OCI-LY7 (cell line): ENCODE measurements around the gene FAM20A. TPM values are rescaled to one million over a fixed set of nuclear protein-coding genes. Genes with fewer than 3 reads are reported as not detected.

ENCODE experiments used
- BruUV-seq: library from RNA; stranded (reverse); fragments of 400-500 nt; replicated peaks from 2 replicates; lab custom pipeline; 2021; lab: Mats Ljungman, UMichigan
- CTCF ChIA-PET: fragments of 300-600 bp; sonication (Branson Sonifier 250); formaldehyde crosslinking; loops from one replicate; lab custom pipeline; 2022; ENCODE audit warnings: antibody characterized with exemption; ENCODE audit not compliant: unreplicated experiment; lab: Charles Lee
- POLR2A ChIA-PET: fragments of 300-600 bp; sonication (Branson Sonifier 250); formaldehyde crosslinking; loops from one replicate; lab custom pipeline; 2022; ENCODE audit warnings: antibody characterized with exemption; lab: Charles Lee
- DNase-seq: peaks from one replicate; pipeline ENCODE4 v3.0.0-alpha.2; 2015; ENCODE audit warnings: low spot score
- H2AFZ ChIP-seq: fragments of 200-600 bp; sonication (generic), shearing (Covaris generic); 2 replicates; pipeline ENCODE4 v1.6.1; 2014; ENCODE audit warnings: mild to moderate bottlenecking, antibody characterized with exemption, low read length, moderate library complexity
- H3K27ac ChIP-seq: fragments of 200-600 bp; sonication (generic); 2 replicates; pipeline ENCODE4 v1.5.1; 2014; ENCODE audit warnings: mixed run types, low read depth, mild to moderate bottlenecking, moderate library complexity, low read length, inconsistent platforms; ENCODE audit not compliant: poor library complexity, severe bottlenecking
- H3K36me3 ChIP-seq: fragments of 200-600 bp; sonication (generic); 2 replicates; pipeline ENCODE4 v1.6.1; 2014; ENCODE audit warnings: mild to moderate bottlenecking, antibody characterized with exemption, low read length, moderate library complexity, mixed read lengths; ENCODE audit not compliant: insufficient read depth
- H3K4me1 ChIP-seq: fragments of 200-600 bp; sonication (generic); 2 replicates; pipeline ENCODE4 v1.5.1; 2014; ENCODE audit warnings: mild to moderate bottlenecking, low read length; ENCODE audit not compliant: insufficient read depth, poor library complexity, severe bottlenecking
- H3K4me2 ChIP-seq: fragments of 200-600 bp; sonication (generic); 2 replicates; pipeline ENCODE4 v1.6.1; 2014; ENCODE audit warnings: mild to moderate bottlenecking, low read length
- H3K4me3 ChIP-seq: fragments of 200-600 bp; sonication (generic); 2 replicates; pipeline ENCODE4 v1.5.1; 2014; ENCODE audit warnings: mild to moderate bottlenecking, low read depth, low read length; ENCODE audit not compliant: poor library complexity, severe bottlenecking
- H3K79me2 ChIP-seq: fragments of 200-600 bp; sonication (generic); 2 replicates; pipeline ENCODE4 v1.6.1; 2016; ENCODE audit warnings: low read depth, mild to moderate bottlenecking, low read length, moderate library complexity, mixed read lengths; ENCODE audit not compliant: insufficient read depth
- H3K9me2 ChIP-seq: fragments of 200-600 bp; sonication (generic); 2 replicates; pipeline ENCODE4 v1.6.1; 2016; ENCODE audit warnings: mild to moderate bottlenecking, low read length, mixed read lengths; ENCODE audit not compliant: insufficient read depth
- H3K9me3 ChIP-seq: fragments of 200-600 bp; sonication (generic); 2 replicates; pipeline ENCODE4 v1.6.1; 2014; ENCODE audit warnings: mild to moderate bottlenecking, mixed run types, low read length, mixed read lengths
- H4K20me1 ChIP-seq: fragments of 200-600 bp; sonication (generic); 2 replicates; pipeline ENCODE4 v1.6.1; 2014; ENCODE audit warnings: mild to moderate bottlenecking, antibody characterized with exemption, low read length, moderate library complexity, mixed read lengths; ENCODE audit not compliant: insufficient read depth
- CTCF ChIP-seq: fragments of 200-600 bp; sonication (generic); conservative IDR thresholded peaks from 2 replicates; pipeline ENCODE4 v1.5.1; 2014; ENCODE audit warnings: mild to moderate bottlenecking, antibody characterized with exemption, low read length, moderate library complexity, mixed read lengths
- EZH2phosphoT487 ChIP-seq: fragments of 200-600 bp; sonication (generic); IDR thresholded peaks from 2 replicates; pipeline ENCODE4 v1.6.1; 2018; ENCODE audit warnings: low read depth, borderline replicate concordance, mild to moderate bottlenecking, mixed run types, antibody characterized with exemption, low read length, moderate library complexity, mixed read lengths
- intact Hi-C: fragments of 100-400 bp; cut with micrococcal nuclease; formaldehyde crosslinking; loops from one replicate; pipeline ENCODE4 v1.10.0; 2022; ENCODE audit not compliant: unreplicated experiment
- total RNA-seq, 2 experiments: library from RNA; depleted of rRNA in 1 of 2; stranded (reverse); fragments of >200 nt in 1 of 2; shearing (Covaris generic) in 1 of 2; gene quantifications; 2 replicates each; pipeline ENCODE4 v1.2.3, GENCODE V29; 2014 to 2022

Gene FAM20A
- total RNA-seq, 2 experiments from 2014 or later: not detected

- Histone ChIP-seq H4K20me1 (no peaks in the 10 kb centered on the region), H3K9me3 (no peaks in the 10 kb centered on the region), H3K4me3 (no peak overlapping the region), H3K4me1 (no peaks in the 10 kb centered on the region), H3K27ac (no peak overlapping the region), H2AFZ (no peak overlapping the region), H3K4me2 (no peak overlapping the region), H3K79me2 (no peaks in the 10 kb centered on the region), H3K36me3 (no peaks in the 10 kb centered on the region), H3K9me2 (no peaks in the 10 kb centered on the region)
- no TSS peak for BruUV-seq
- ChIA-PET POLR2A (interaction anchor here (0.6 to 1.3 kb wide), 5 partner anchors 9 to 1131 kb away, joined by 3 to 5 read pairs (median 3); no protein-coding TSS in a partner anchor), CTCF (interaction anchor here (1.5 kb wide), 1 partner anchor 39 kb away, joined by 5 read pairs; no protein-coding TSS in a partner anchor)
- intact Hi-C loops: no loop called here
- no peak for DNase-seq
- no peak for TF ChIP-seq CTCF
- no peak for TF ChIP-seq EZH2phosphoT487
These were observed 22.9 kb downstream of the FAM20A start for GRCh38 chr17:68578236-68578635.

- TF ChIP-seq EZH2phosphoT487 (no peak), CTCF (peak; percentile 21; the same call in 1 of the 2 replicates)
- Histone ChIP-seq H2AFZ (no peak overlapping the region), H3K4me2 (no peak overlapping the region), H3K79me2 (no peaks in the 10 kb centered on the region), H3K36me3 (no peaks in the 10 kb centered on the region), H3K4me1 (no peaks in the 10 kb centered on the region), H3K9me3 (no peaks in the 10 kb centered on the region), H3K4me3 (no peak overlapping the region), H3K27ac (no peak overlapping the region), H4K20me1 (no peaks in the 10 kb centered on the region), H3K9me2 (no peaks in the 10 kb centered on the region)
- BruUV-seq: no TSS peak
- intact Hi-C loops: no loop called here
- no peak for DNase-seq
- POLR2A ChIA-PET: interaction anchor here (0.6 to 1.3 kb wide), 5 partner anchors 8 to 743 kb away, joined by 3 to 6 read pairs (median 4); no protein-coding TSS in a partner anchor
- CTCF ChIA-PET: interaction anchor here (1.5 kb wide), 1 partner anchor 40 kb away, joined by 5 read pairs; no protein-coding TSS in a partner anchor
These were observed 23.7 kb downstream of the FAM20A start for GRCh38 chr17:68577497-68577821.

GRCh38 chr17:68576811-68577496 lies 24.2 kb downstream of the FAM20A start:
- Histone ChIP-seq H3K4me2 (no peak overlapping the region), H3K27ac (no peak overlapping the region), H3K4me1 (no peaks in the 10 kb centered on the region), H3K4me3 (no peak overlapping the region), H3K36me3 (no peaks in the 10 kb centered on the region), H2AFZ (no peak overlapping the region), H4K20me1 (no peaks in the 10 kb centered on the region), H3K9me2 (no peaks in the 10 kb centered on the region), H3K9me3 (no peaks in the 10 kb centered on the region), H3K79me2 (no peaks in the 10 kb centered on the region)
- DNase-seq: peak; percentile 9
- ChIA-PET POLR2A (interaction anchor here (0.6 to 1.3 kb wide), 4 partner anchors 10 to 743 kb away, joined by 3 to 6 read pairs (median 4); no protein-coding TSS in a partner anchor), CTCF (no interaction called here)
- intact Hi-C loops: no loop called here
- TF ChIP-seq CTCF (peak; percentile 57), EZH2phosphoT487 (no peak)
- BruUV-seq: no TSS peak
